HEK293 (cell line): ENCODE data around the gene CSTPP1.

Source experiments
- CTCF ChIA-PET: fragments of 350-600 bp; formaldehyde crosslinking; extraction: SDS; loops from one replicate; lab custom pipeline; 2021; ENCODE audit warnings: antibody characterized with exemption; lab: Yijun Ruan, JAX
- POLR2A ChIA-PET: fragments of 300-600 bp; formaldehyde crosslinking; extraction: SDS; loops from one replicate; lab custom pipeline; 2020; ENCODE audit warnings: antibody characterized with exemption, inconsistent platforms; lab: Yijun Ruan, JAX
- H3K27ac ChIP-seq: fragments of 200-500 bp; sonication (Bioruptor generic); 2 replicates; pipeline ENCODE4 v1.5.1; 2014; ENCODE audit warnings: low read depth, low read length, control low read depth, inconsistent platforms; ENCODE audit errors: extremely low read depth
- H3K36me3 ChIP-seq, 2 experiments: fragments of 200-500 bp in 1 of 2; sonication (Bioruptor generic) in 1 of 2; 1 replicate in 1 of 2; 2 replicates in 1 of 2; pipeline ENCODE4 v1.5.1; 2014 to 2017; ENCODE audit warnings: inconsistent platforms in 2 of 2, low read length in 2 of 2; ENCODE audit not compliant: control insufficient read depth in 2 of 2, insufficient read depth in 1 of 2
- H3K4me1 ChIP-seq: fragments of 200-500 bp; sonication (Bioruptor generic); 2 replicates; pipeline ENCODE4 v1.5.1; 2014; ENCODE audit warnings: mild to moderate bottlenecking, low read length, inconsistent platforms; ENCODE audit not compliant: control insufficient read depth, insufficient read depth
- H3K4me3 ChIP-seq: 2 replicates; pipeline ENCODE4 v1.5.1; 2011; ENCODE audit warnings: low read depth, mild to moderate bottlenecking, control low read depth, low read length, moderate library complexity
- H3K9me3 ChIP-seq: fragments of 200-500 bp; sonication (Bioruptor generic); 2 replicates; pipeline ENCODE4 v1.5.1; 2014; ENCODE audit warnings: low read depth, low read length, inconsistent platforms; ENCODE audit not compliant: control insufficient read depth, insufficient read depth
- ATF2 ChIP-seq: fragments of 450-650 bp; formaldehyde crosslinking; IDR thresholded peaks from 2 replicates; pipeline ENCODE4 v1.5.1; 2016; ENCODE audit warnings: missing biosample characterization, missing genetic modification characterization, low read depth
- BCL11B ChIP-seq: fragments of 450-650 bp; formaldehyde crosslinking; IDR thresholded peaks from 2 replicates; pipeline ENCODE4 v1.5.1; 2016; ENCODE audit warnings: low read depth, missing biosample characterization, missing genetic modification characterization
- EGR2 ChIP-seq: fragments of 450-650 bp; formaldehyde crosslinking; IDR thresholded peaks from 2 replicates; pipeline ENCODE4 v1.5.1; 2016; ENCODE audit warnings: low read depth, missing biosample characterization, missing genetic modification characterization
- GLIS1 ChIP-seq: fragments of 450-650 bp; formaldehyde crosslinking; IDR thresholded peaks from 2 replicates; pipeline ENCODE4 v1.5.1; 2016; ENCODE audit warnings: missing biosample characterization, missing genetic modification characterization
- PRDM10 ChIP-seq: fragments of 450-650 bp; formaldehyde crosslinking; IDR thresholded peaks from 2 replicates; pipeline ENCODE4 v1.5.1; 2016; ENCODE audit warnings: missing biosample characterization, missing genetic modification characterization
- REPIN1 ChIP-seq: fragments of 450-650 bp; formaldehyde crosslinking; IDR thresholded peaks from 2 replicates; pipeline ENCODE4 v1.5.1; 2017; ENCODE audit warnings: missing biosample characterization, missing genetic modification characterization, low read depth
- ZNF133 ChIP-seq: fragments of 450-650 bp; formaldehyde crosslinking; IDR thresholded peaks from 2 replicates; pipeline ENCODE4 v1.5.1; 2016; ENCODE audit warnings: missing biosample characterization, missing genetic modification characterization
- ZNF174 ChIP-seq: fragments of 450-650 bp; formaldehyde crosslinking; IDR thresholded peaks from 2 replicates; pipeline ENCODE4 v1.5.0; 2017; ENCODE audit warnings: missing biosample characterization, mild to moderate bottlenecking, missing genetic modification characterization
- ZNF175 ChIP-seq: fragments of 450-650 bp; formaldehyde crosslinking; IDR thresholded peaks from 2 replicates; pipeline ENCODE4 v1.5.1; 2016; ENCODE audit warnings: missing biosample characterization, missing genetic modification characterization
- ZNF18 ChIP-seq: fragments of 450-650 bp; formaldehyde crosslinking; IDR thresholded peaks from 2 replicates; pipeline ENCODE4 v1.5.1; 2016; ENCODE audit warnings: missing biosample characterization, missing genetic modification characterization
- ZNF19 ChIP-seq: fragments of 450-650 bp; formaldehyde crosslinking; IDR thresholded peaks from 2 replicates; pipeline ENCODE4; 2016; ENCODE audit warnings: missing biosample characterization, missing genetic modification characterization, low read depth
- ZNF266 ChIP-seq: fragments of 450-650 bp; formaldehyde crosslinking; IDR thresholded peaks from 2 replicates; pipeline ENCODE4 v1.5.1; 2016; ENCODE audit warnings: missing biosample characterization, missing genetic modification characterization, low read depth
- ZNF362 ChIP-seq: fragments of 450-650 bp; formaldehyde crosslinking; IDR thresholded peaks from 2 replicates; pipeline ENCODE4 v1.5.1; 2016; ENCODE audit warnings: missing biosample characterization, missing genetic modification characterization
- ZNF416 ChIP-seq: fragments of 450-650 bp; formaldehyde crosslinking; IDR thresholded peaks from 2 replicates; pipeline ENCODE4 v1.5.1; 2016; ENCODE audit warnings: missing biosample characterization, missing genetic modification characterization
- ZNF423 ChIP-seq: fragments of 450-650 bp; formaldehyde crosslinking; IDR thresholded peaks from 2 replicates; pipeline ENCODE4 v1.5.1; 2016; ENCODE audit warnings: missing biosample characterization, missing genetic modification characterization
- ZNF488 ChIP-seq: fragments of 450-650 bp; formaldehyde crosslinking; IDR thresholded peaks from 2 replicates; pipeline ENCODE4 v1.5.1; 2016; ENCODE audit warnings: missing biosample characterization, missing genetic modification characterization
- ZNF571 ChIP-seq: fragments of 450-650 bp; formaldehyde crosslinking; IDR thresholded peaks from 2 replicates; pipeline ENCODE4 v1.5.0; 2017; ENCODE audit warnings: missing biosample characterization, missing genetic modification characterization
- ZNF660 ChIP-seq: fragments of 450-650 bp; IDR thresholded peaks from 2 replicates; pipeline ENCODE4 v1.5.1; 2018; ENCODE audit warnings: missing biosample characterization, mild to moderate bottlenecking, missing genetic modification characterization
- ZNF664 ChIP-seq: fragments of 450-650 bp; formaldehyde crosslinking; IDR thresholded peaks from 2 replicates; pipeline ENCODE4 v1.5.1; 2016; ENCODE audit warnings: missing biosample characterization, missing genetic modification characterization
- ZSCAN23 ChIP-seq: fragments of 450-650 bp; formaldehyde crosslinking; IDR thresholded peaks from 2 replicates; pipeline ENCODE4 v1.5.1; 2016; ENCODE audit warnings: missing biosample characterization, missing genetic modification characterization
- ZSCAN5A ChIP-seq: fragments of 450-650 bp; formaldehyde crosslinking; IDR thresholded peaks from 2 replicates; pipeline ENCODE4 v1.5.1; 2016; ENCODE audit warnings: missing biosample characterization, missing genetic modification characterization

Gene CSTPP1

GRCh38 chr11:46913484-46913883 is 23.1 kb upstream of the CSTPP1 start:
- Histone ChIP-seq H3K36me3 (no peaks in the 10 kb centered on the region), H3K27ac (no peak overlapping the region)
- CTCF ChIA-PET = interaction anchor here (0.6 to 4.2 kb wide), 3 partner anchors 17 to 240 kb away, joined by 4 to 31 read pairs (median 7); no protein-coding TSS in a partner anchor
- TF ChIP-seq ZNF362 (tag by site-specific recombination) (no peak), ATF2 (tag by site-specific recombination) (no peak), ZSCAN23 (tag by site-specific recombination) (no peak), ZNF266 (tag by site-specific recombination) (no peak), EGR2 (tag by site-specific recombination) (no peak), ZNF175 (tag by site-specific recombination) (no peak), ZNF488 (tag by site-specific recombination) (no peak), ZNF18 (tag by site-specific recombination) (no peak), BCL11B (tag by site-specific recombination) (no peak), REPIN1 (tag by site-specific recombination) (no peak), ZNF19 (tag by site-specific recombination) (no peak), ZNF423 (tag by site-specific recombination) (no peak), ZNF664 (tag by site-specific recombination) (no peak), GLIS1 (tag by site-specific recombination) (no peak), ZNF416 (tag by site-specific recombination) (no peak), ZSCAN5A (tag by site-specific recombination) (no peak), ZNF133 (tag by site-specific recombination) (no peak), ZNF174 (no peak)
- TF ChIP-seq, all 188 proteins: peak for 0
- H3K4me3 ChIP-seq = no peak overlapping the region
- POLR2A ChIA-PET = interaction anchor here (1.5 kb wide), 1 partner anchor 301 kb away, joined by 4 read pairs; the partner anchor contains the start of gene DDB2
- no peaks in the 10 kb centered on the region for H3K9me3 ChIP-seq
- peaks cover 4% of the 10 kb centered on the region for H3K4me1 ChIP-seq

GRCh38 chr11:46914363-46914762 is 22.2 kb upstream of the CSTPP1 start:
- peak; percentile 99 for TF ChIP-seq ZNF660 (tag by site-specific recombination)
- peak; percentile 81 for TF ChIP-seq PRDM10 (tag by site-specific recombination)
- no peak for TF ChIP-seq ZNF571 (tag by site-specific recombination)
- POLR2A ChIA-PET = no interaction called here
- Histone ChIP-seq H3K27ac (no peak overlapping the region), H3K4me1 (peaks cover 6% of the 10 kb centered on the region), H3K4me3 (no peak overlapping the region), H3K9me3 (no peaks in the 10 kb centered on the region), H3K36me3 (no peaks in the 10 kb centered on the region)
- CTCF ChIA-PET = interaction anchor here (0.6 to 4.2 kb wide), 3 partner anchors 130 to 247 kb away, joined by 4 to 31 read pairs (median 5); no protein-coding TSS in a partner anchor
